Spleen (tissue), 7 donors: ENCODE results near the gene REV1.

Source experiments
- CTCF ChIP-seq, 11 experiments: fragments of 200-600 bp in 7 of 11; fragments of 450-650 bp in 4 of 11; sonication (generic) in 4 of 11; IDR thresholded peaks in 8 of 11; conservative IDR thresholded peaks in 3 of 11; 1 replicate in 7 of 11; 2 replicates in 4 of 11; pipeline versions ENCODE4 v1.4.0 to v1.8.0; 2016 to 2021; ENCODE audit warnings: antibody characterized with exemption in 11 of 11, inconsistent platforms in 4 of 11, mild to moderate bottlenecking in 1 of 11
- POLR2A ChIP-seq, 3 donors: fragments of 450-650 bp; IDR thresholded peaks; one replicate each; pipeline ENCODE4 v1.5.1; 2017; ENCODE audit warnings: antibody characterized with exemption in 3 of 3, mild to moderate bottlenecking in 1 of 3
- donor health status: DM: no; HTN: no; CAD: no; lungs with moderate emphysema.
- donor health status: DM: no; HTN: no; CAD: no.
- donor health status: DM: no; HTN: no; CAD: no.

- TF ChIP-seq CTCF (IDR thresholded peaks at IDR 0.05 in 8 of 11, conservative IDR thresholded peaks at IDR 0.05 in 3 of 11) (no peak), POLR2A (IDR thresholded peaks at IDR 0.05) (no peak)
Measured at GRCh38 chr2:99496021-99496420, 6.2 kb upstream of the REV1 start.
